Left renal pelvis (tissue), 4 donors: Measurements from ENCODE around the gene DGKG. TPM values are rescaled to one million over a fixed set of nuclear protein-coding genes. Genes with fewer than 3 reads are reported as not detected.

Experiments used
- DNase-seq, 4 donors: peaks; one replicate each; pipeline ENCODE4 v3.0.0-alpha.2; 2013; ENCODE audit warnings: low read depth in 4 of 4, low spot score in 3 of 4
- polyA plus RNA-seq, 4 donors: library from polyadenylated mRNA; unstranded; fragments of 120-200 nt; gene quantifications; one replicate each; pipeline ENCODE4 v1.2.1, GENCODE V29; 2013; ENCODE audit not compliant: insufficient read length in 4 of 4

The DGKG gene
- polyA plus RNA-seq, 4 donors: 0.39 to 0.56 (median 0.50) TPM

DNA sequence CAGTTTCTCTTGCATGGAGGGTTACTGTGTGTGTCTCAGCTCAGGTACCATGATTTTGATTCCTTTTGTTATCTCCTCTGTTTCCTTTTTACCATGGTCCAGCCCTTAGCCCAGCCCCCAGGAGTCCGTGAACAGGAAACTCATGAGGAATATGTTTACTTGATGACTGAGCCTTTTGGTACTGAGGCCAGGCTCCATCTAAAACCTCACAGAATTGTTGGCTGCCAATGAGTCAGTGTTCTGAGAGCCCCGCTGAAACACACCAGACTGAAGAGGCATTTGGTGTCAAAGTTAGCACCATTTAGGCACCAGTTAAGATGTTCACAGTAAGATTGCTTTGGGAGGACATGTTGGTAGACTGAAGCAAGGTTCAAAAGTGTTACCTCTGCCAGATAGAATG lies 80.9 kb downstream of the DGKG start:
- no peak for DNase-seq

DNA sequence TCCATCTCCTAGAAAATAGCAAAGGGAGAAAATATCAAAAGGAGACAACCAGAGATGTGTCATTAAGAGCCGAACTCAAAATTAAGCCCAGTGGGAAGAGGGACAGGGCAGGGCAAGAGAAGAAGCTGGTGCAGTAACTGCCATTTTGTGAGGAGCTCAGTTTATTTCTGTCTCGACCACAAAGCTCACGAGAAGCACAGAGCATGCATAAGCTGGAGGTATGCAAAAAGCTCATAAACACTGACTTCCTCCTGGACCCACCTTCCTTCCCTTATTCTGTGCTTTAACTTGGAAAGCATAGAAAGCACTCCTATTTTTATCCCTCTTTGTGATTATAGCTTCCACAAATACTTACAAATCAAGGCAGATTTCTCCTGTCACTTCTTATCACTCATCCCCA lies 81.3 kb downstream of the DGKG start:
- DNase-seq: no peak

DNA sequence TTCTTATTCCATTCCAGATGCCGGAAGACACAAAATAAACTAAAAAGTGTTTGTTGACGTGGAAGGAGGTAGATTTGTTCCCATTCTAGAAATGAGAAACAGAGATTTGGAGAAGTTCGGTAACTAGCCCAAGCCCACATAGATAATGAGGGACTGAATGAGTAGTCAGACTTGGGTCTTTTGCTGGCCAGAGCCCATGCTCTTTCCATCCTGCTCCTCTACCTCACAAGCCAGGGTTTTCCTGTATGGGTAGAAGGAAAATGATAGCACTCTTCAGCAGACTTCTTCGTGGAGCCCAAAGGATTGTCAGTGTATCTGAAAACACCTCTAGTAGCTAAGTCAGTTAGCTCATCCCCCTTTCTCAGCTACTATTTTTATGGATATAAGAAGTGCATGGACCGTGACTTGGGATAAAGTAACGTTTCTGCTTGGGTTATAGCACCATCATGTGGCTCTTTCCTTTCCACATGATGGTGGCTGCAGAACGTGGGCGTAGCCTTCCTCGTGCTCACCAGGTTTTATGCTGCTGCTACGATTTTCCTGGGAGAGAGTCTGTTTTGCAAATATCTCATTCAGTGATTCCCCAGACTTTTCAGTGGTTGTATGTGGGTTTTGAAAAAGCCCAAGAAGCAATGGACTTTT lies 84.6 kb downstream of the DGKG start:
- DNase-seq: peak in 3 of 4 donors; percentile 29 to 46 (median 39)

DNA sequence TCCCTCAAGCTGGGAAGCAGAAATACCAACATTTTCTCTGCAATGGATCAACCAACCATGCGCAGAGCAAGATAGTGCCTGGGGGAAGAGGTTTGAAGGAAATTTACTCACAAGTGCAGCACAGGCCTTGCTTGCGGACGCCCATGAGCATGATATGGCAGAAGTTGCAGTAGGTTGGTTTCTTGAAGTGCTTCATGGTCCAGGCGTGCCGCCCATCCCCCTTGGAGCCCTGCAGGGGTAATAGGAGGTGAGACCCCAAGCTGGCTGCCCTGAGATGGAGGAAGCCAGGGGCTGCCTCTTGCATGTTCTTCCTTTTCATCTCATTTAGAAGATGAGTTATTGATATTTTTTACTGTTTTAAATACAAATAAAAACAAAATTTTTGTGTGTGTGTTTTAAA lies 86.6 kb downstream of the DGKG start:
- DNase-seq: no peak

DNA sequence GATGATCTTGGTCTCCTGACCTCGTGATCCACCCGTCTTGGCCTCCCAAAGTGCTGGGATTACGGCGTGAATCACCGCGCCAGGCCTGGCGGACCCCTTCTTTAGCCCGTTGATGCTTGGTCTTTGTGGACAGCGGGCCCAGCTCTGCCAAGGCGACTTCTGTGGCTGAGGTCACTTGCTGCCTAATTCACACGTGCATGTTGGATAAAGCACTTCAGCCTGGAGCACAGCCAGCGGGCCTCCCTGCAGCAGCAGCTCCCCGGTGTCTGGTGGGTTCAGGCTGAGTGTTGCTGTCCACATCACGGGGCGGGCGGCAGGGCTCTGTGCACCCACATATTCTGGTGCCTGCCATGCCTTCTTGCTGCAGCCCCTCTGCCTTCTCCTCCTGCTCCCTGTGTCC lies 88.4 kb downstream of the DGKG start:
- no peak for DNase-seq

DNA sequence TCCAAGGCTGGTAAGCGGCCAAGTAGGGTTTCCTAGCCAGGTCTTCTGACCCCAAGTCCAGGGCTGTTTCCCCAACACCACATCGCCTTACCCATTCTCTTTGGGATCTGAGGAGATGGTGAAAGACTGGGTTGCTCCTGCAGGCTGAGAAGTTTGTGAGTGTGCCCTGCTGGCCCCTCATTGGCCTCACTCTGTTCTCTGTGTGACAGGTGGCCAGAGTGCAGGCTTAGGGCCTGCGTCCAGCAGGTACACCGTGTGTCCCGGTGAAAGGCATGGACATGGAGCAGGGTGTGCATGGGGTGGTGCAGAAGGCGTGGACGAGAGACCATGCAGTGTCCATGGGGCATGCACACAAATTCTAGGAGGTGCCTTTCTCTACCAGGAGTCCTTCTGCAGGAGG lies 91.3 kb downstream of the DGKG start:
- DNase-seq: no peak

DNA sequence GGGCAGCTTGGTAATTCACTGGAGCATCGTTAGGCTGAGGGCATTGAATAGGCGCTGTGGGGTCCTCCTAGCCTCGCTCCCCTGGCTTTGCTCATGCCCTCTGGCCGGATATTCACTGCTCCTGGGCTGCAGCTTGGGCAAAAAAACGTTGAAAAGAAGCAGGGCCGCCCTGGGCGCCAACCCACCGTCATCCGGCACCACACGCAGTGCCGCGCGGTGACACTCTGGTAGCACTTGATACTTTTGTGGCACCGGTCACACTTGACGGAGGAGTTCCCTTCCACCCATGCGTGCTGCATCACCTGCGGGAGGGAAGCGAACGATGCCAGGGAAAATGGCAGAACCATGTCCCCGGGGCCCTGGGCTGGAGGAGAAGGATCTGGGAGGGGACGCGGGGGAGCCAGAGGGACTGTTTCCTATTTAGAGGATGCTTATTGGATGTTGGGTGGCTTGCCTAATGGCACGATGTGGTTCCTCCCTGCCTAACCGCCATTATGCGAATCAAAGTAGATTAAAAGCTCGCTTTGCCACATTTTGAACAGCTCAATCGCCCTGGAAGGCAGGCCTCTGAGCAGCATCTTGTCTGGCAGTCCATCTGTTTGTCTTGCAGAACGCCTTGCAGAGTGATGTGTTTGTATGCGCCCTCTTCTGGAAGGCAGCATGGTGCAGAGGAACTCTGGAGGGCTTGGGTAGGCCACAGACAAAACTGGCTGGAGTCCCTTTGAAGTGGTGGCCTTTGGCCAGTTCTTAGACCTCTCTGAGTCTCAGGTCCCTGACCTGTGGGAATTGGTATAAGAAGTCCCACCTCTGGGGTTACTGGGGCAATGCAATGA lies 93.2 kb downstream of the DGKG start:
- DNase-seq: no peak

DNA sequence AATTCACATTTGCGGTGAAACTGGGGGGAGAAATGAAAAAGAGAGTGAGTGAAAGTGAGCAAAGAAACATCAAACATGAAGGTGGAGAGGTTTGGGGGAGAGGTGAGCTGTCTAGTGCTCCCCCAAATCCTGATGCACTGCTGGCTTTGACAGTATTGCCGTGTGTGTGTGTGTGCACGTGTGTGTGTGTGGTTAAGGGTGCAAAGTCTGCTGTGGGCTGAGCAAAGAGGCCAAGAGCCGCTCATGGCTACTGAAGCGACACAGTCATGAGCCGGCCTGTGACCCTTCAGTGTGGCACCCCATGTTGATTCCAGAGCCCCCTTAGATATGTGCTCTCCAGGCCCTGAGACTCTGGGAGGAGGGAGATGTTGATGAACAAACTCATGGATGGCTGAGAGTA lies 94.3 kb downstream of the DGKG start:
- no peak for DNase-seq

DNA sequence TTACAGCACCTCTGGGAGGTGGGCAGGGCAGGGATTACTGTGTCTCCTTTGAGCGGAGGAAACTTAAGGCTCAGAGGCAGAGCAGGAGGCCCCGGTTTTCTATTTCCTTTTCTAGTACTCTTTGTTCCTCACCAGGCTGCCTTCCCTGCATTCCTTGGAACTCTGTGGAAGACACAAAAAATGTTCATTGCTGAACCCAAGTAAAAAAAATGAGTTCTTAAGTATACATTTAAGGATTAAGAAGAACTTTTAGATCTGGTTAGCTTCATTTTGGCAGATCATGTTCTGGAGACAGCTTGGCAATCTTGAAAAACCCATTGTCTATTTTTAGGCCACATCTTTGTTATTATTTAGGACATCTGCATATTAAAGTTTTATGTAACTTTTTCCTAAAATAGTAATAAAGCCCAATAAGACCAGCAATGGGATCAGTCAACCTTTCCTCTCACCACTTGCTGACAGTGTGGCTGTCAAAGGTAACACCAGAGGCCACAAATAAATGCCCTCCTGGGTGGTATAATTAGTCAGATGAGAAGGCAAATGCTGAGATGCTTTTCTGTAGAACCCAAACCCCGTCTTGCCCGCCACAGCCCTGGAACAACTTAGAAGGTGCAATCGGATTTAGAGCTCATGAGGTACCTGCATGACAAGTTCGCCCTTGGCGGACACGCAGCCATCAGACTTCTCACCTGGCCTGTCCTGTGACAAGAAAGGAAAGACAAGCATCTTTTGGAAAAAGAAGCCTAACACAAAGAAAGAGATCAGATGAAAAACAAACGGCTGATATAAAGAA lies 97.2 kb downstream of the DGKG start:
- DNase-seq: no peak

DNA sequence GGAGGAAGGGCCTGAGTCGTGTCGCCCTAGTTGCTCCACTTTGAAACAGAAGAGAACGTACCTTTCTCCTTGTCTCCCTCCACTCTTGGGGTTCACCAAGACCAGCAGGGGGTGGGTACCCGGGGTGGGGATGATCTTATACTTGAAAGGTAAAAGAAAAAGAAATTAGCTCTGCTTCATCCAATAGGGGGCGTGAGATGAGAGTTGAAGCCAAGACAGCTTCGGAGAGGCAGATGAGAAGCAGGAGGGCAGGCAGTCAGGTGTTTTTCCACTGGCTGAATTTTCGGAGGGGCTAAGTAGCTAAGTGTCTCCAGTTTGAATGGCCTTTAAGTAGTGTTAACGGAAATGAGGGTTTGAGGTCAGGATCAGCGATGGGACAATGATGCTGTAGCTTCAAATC lies 100.4 kb downstream of the DGKG start:
- no peak for DNase-seq

DNA sequence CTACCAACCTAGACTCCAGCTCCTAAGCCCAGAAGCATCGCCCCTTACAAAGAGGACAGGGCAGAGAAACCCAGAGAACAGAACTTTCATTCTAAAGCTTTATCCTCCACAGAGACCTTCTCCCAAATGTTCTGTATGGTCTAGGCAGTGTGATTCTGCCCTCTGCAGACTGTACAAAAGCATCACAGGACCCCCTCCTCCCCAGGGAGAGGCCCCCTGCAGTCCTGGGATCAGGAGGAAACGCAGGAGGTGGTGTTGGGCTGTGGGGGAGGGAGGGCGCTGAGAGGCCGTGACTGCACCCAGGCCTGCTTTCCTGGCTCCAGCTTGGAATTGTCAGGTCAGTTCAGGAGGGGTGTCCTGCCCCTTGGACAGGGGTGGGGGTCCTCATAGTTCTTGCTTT lies 101.3 kb downstream of the DGKG start:
- DNase-seq: no peak

DNA sequence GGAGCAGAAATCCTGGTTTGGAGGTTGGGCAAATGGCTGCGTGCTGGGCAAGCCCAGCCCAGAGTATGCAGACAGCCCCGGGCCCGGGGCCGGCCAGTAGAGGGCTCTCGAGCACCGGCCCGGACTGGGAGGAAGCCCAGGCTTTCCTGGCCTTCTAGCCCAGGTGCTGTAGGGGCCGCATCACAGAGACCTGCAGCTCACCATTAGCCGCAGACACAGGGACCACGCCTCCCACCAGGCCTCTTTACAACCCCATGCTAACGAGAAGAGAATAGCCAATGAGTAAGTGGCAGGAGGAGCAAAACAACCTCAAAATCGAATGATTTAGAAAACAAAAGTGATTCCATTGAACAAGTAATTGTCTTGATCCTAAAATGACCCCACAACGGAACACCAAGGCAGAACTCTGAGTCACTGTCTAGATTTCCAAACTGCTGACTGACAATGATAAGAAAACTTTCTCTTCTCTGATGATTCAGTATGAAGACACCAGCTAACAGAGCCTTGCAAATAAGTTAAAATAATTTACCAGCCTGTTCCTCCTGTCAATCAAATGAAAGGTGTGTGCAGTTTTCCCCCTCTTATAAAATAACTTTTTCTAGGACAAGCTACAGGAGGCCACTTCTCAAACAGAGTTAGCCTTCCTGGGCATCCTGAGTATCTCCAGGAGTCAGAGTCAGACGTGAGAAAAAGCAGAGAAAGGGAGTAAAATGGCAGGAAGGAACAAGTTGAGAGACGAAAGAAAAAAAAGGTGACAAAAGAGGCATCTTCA lies 102.2 kb downstream of the DGKG start:
- no peak for DNase-seq

DNA sequence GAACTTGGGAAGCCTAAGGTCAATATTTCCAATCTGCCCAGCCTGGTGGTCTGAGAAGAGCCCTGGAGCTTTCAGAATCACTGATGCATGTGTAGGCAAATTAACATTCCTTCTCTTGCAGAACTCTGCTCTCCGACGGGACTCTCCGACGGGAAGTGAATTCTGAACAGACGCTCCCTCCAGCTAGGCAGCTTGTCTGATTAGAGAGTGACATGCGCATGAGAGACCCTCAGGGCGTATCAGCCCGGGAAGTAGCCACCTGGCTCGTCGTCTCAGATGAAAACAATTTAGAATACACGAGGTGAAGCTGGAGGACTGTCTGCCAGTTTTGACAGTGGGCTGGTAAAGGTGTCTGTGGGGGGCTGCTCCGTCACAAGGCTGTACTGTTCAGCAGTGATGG lies 103.1 kb downstream of the DGKG start:
- no peak for DNase-seq

DNA sequence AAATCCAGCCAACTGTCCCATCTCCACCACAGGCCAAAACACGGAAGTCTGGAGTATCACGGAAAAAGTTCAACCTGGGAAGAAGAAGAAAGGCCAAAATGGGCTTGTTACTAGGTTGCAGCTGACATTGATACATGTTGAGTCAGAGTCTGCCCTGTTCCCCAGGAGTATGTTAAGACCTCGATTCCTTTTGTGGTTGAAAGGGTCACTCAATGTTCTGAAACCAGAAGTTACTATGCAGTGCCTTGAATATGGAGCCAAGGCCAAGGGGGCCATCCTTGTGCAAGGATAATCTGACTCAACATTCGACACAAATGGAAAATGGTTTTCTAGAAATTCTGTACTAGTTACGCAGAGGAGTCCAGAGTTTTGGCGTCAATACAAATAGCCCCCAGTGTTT lies 104.2 kb downstream of the DGKG start:
- DNase-seq: no peak

DNA sequence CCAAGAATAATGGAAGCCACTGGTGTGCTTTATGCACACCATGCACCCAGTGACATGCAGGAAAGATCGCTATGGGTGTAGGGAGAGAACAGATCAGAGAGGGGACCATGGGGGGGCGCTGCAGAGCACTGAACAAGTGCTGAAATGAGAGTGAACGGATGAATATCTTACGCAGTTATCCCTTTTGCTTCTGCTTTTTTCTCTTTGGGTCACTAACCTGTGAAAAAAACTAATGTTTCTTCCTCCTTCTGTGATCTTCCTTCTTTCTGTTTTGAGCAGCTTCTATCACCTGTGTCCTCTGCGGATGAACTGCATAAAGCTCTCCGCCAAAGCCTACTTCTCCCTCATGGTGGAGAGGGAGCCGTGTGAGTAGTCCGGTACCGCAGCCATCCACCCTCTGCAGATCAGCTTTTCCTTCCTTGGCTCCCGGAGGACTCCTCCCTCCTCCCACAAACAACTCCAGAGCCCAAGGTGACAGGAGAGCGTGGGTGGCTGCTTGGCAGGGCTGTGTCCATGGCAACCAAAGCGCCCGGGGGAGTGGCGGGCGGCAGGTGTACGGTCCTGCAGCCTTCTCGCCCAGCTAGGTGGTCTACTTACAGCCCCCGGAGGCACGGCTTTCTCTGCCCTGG lies 106.2 kb downstream of the DGKG start:
- DNase-seq: no peak

DNA sequence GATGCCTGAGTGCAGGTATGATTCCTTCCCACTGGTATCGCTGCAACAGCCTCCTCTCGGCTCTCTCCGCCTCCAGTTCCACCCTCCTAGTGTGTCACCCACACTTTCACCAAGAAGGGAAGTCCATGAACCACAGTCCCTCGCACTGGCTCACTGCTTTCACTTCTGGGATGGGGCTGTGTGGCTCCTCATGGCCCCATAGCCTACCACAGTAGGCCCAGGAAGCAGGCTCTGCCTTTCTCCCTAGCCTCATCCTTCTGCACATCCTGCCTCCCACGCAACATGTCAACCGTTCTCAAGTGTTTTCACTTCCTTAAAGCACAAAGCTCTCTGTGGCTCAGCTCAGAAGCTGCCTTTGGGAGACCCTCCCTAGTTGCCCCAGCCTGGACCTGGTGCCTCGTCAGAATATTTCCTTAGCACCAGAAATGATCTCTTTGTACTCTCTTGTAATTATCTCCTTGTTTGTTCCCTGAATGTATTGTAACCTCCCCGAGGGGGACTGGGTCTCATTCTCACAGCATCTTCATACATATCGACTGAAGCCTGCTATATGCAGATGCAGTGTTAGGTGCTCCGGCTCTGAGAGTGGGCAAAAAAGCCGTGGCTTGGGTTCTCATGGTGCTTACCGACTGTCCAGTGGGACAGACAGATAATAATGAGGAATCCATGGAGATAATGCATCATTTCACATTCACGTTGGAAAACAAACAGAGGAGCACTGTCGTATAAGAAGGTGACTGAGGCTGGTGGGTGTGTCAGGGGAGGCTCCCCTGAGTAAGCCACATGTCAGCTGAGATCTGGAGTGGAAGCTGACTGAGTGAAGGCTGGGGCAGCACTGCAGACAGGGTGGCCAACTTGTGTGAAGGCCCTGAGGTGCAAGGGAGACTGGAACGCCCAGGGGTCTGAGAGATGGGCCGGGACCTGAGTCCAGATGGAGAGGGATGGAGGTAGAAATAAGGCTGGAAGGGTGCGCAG lies 107.1 kb downstream of the DGKG start:
- DNase-seq: no peak

DNA sequence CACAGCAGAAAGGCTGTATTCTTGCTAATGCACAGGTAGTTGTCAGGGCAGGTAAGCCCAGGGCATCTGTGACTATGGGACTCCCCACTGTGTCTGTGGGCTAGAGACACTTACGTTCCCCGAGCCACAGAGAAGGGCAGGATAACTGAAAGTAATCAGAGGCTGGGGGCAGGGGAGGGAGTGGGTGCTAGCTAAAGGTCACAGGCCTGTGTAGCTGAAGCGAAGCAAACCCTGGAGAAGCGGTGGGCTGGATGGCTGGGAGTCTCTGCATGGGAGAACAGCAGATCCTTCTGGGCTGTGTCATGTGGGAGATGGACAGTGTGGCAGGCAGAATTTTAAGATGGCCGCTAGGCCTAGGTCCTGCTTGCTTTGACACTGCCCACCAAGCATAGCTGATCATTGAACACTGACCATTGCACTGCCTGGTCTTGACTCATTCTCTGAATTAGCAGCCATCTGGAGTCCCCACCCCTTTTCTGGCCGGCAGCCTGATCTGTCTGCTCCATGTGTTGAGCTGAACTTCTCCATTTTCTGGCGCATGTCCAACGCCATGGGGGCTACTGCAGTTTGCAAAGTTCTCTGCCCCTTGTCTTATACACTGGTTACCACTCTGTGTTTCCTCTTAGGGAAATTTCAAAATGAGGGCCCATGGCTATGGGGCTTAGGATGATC lies 110.0 kb downstream of the DGKG start:
- no peak for DNase-seq

DNA sequence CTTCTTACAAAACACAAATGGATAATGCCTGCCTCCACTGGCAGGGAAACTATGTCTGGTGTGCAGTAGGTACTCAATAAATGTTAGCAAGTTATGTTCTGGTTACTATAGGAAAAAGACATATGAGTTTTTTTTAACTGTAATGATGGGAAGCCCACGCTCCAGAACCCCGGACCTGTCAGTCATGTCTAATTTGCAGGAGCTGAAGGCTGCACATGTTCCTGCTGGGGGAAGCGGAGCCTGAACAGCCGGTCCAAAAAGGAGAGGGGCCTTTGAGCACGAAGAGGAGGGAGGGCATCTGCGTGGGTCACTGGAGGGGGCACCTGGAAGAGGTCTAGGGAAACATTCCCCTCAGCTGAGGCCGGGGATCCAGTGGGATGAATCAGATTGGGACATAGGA lies 113.2 kb downstream of the DGKG start:
- DNase-seq: no peak
